Activated T-helper 17 cell treated with anti-CD3 and anti-CD28 coated beads, Interleukin-2, amount 50 U/mL, for 72 hours (primary cell): ENCODE data around the gene CHAC1. TPM values are rescaled to one million over a fixed set of nuclear protein-coding genes. Genes with fewer than 3 reads are reported as not detected.

Source experiments
- ATAC-seq: fragments of 150-1000 bp; cut with Tn5 transposase; replicated peaks from 2 replicates; pipeline ENCODE4 v1.10.0; 2021; ENCODE audit warnings: mild to moderate bottlenecking, moderate library complexity
- H3K27ac Mint-ChIP-seq: one replicate; pipeline ENCODE4 v1.8.0; 2022; ENCODE audit warnings: mixed read lengths
- H3K27me3 Mint-ChIP-seq: one replicate; pipeline ENCODE4 v1.8.0; 2022; ENCODE audit warnings: mixed read lengths
- H3K36me3 Mint-ChIP-seq: one replicate; pipeline ENCODE4 v1.8.0; 2022; ENCODE audit warnings: low read depth, mild to moderate bottlenecking, mixed read lengths
- H3K4me1 Mint-ChIP-seq: one replicate; pipeline ENCODE4 v1.8.0; 2022; ENCODE audit warnings: mixed read lengths
- H3K4me3 Mint-ChIP-seq: one replicate; pipeline ENCODE4 v1.8.0; 2022; ENCODE audit warnings: mild to moderate bottlenecking, mixed read lengths
- H3K9me3 Mint-ChIP-seq: one replicate; pipeline ENCODE4 v1.8.0; 2022; ENCODE audit warnings: mixed read lengths
- total RNA-seq, 2 donors: library from RNA; stranded (reverse); gene quantifications; one replicate each; pipeline ENCODE4 v1.2.3, GENCODE V29; 2022

The CHAC1 gene
- total RNA-seq, 2 donors from 2014 or later: 2.4 to 6.8 TPM

DNA sequence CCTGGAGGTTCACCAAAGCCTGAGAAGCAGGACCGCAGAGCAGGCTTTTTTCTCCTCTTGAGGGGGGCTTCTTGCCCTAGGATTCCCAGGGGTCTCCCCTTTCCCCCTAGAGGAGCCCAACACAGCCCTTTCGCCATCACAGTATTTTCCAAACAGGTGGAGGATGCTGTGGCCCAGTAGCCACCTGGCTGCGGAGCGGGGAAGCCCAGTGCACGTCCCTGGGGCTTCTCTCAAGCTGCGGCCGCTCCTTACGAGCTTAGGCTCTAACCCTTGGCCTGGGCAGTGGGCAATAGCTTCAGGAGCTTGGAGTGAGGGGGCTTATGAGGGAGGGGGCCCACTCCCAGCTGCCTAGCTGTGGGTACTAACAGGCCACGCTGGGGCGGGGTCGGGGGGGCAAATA, 35.7 kb upstream of the CHAC1 start:
- H3K4me3 Mint-ChIP-seq: no peak overlapping the region
- no peaks in the 10 kb centered on the region for H3K4me1 Mint-ChIP-seq
- H3K36me3 Mint-ChIP-seq: no peaks in the 10 kb centered on the region
- no peaks in the 10 kb centered on the region for H3K9me3 Mint-ChIP-seq
- H3K27me3 Mint-ChIP-seq: no peaks in the 10 kb centered on the region
- ATAC-seq: no peak
- H3K27ac Mint-ChIP-seq: no peak overlapping the region

DNA sequence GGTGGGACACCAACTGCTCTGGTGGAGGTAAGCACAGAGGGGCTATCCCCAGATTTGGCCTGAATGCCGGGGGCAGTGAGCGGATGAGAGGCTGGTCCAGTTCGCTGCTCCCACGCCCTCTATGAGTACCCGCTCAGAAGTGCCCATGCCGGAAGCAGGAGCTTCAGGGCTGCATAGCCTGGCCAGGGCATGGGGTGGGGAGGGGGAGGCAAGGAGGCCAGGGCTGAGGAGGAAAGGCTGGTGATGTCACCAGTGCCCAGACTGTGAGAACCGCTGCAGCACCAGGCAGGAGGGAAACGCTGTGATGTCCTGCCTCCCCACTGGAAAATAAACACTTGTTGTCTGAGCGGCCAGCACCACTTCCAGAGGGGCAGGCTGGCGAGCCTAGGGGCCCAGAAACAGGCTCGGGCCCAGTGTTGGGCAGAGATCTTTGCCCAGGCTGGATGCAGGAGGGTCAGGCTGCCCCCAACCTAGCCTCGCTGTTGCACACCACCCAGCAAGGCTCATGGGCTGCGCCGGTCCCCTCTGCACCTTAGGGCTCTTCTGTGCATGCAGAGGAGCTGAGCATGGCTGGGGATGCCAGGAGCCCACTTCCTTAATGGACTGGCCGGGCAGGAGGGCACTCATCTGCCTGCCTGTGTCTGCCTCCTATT, 35.0 kb upstream of the CHAC1 start:
- no peak overlapping the region for H3K4me3 Mint-ChIP-seq
- ATAC-seq: no peak
- no peaks in the 10 kb centered on the region for H3K9me3 Mint-ChIP-seq
- no peaks in the 10 kb centered on the region for H3K27me3 Mint-ChIP-seq
- no peaks in the 10 kb centered on the region for H3K4me1 Mint-ChIP-seq
- no peak overlapping the region for H3K27ac Mint-ChIP-seq
- no peaks in the 10 kb centered on the region for H3K36me3 Mint-ChIP-seq

DNA sequence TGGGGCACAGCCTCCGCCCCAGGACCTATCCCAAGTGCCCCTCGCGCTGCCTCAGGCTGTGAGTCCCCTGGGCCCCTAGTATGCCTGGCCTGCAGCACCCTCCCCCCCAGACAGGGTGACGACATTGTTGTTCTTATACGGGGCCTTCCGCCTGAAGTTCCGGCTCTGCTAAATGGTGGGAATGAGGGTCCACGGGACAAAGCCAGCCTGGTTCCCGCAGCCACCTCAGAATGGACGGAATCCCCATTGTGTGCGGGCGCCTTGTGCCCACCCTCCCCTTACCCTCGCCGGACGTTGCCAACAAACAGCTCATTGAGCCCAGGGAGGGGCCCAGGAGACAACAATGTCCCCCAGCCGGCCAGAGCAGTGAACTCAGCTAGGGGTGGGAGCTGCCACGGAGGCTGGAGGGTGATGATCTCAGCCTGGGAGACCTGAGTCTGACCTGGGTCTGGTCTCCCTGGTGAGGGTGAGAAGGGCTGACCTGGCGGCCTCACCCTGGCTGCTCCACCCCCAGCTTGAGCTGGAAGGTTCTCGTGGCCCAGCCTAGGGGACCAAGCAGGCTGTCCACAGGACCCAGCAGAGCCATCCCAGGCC, 34.4 kb upstream of the CHAC1 start:
- no peak for ATAC-seq
- H3K4me3 Mint-ChIP-seq: no peak overlapping the region
- no peak overlapping the region for H3K27ac Mint-ChIP-seq
- H3K27me3 Mint-ChIP-seq: no peaks in the 10 kb centered on the region
- no peaks in the 10 kb centered on the region for H3K9me3 Mint-ChIP-seq
- no peaks in the 10 kb centered on the region for H3K36me3 Mint-ChIP-seq
- no peaks in the 10 kb centered on the region for H3K4me1 Mint-ChIP-seq

DNA sequence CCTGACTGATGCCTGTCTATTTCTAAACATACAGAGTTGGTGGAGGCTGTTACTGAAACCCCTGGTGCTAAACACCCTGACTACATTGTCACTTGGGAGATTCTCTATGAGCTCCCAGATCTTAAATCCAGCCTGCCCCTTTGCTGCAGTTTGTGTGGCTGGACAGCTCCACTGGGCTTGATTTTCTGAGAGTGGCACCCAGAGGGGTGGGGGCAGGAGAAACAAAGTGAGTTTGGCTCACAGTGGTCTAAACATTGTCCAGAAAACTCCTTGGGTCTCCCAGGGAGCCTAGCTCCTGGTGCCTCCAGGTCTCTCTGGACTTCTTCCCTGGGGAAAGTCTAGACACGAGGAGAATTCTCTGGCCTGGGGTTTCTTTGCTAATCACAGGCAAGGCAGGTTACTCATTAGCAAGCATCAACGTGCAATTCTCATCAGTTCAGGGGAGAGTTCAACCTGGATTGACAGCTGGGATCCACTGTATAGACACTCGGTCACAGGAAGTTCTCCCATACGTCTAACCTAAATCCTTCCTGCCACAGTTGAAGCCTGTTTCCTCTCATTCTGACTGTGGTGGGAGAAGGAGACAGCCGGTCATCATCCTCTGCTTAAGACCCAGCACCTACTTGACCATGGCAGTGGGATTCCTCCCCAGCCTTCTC, 31.2 kb upstream of the CHAC1 start:
- Mint-ChIP-seq H3K27ac (no peak overlapping the region), H3K4me1 (no peaks in the 10 kb centered on the region), H3K4me3 (no peak overlapping the region), H3K27me3 (peaks cover 14% of the 10 kb centered on the region), H3K9me3 (no peaks in the 10 kb centered on the region), H3K36me3 (no peaks in the 10 kb centered on the region)
- ATAC-seq: no peak

DNA sequence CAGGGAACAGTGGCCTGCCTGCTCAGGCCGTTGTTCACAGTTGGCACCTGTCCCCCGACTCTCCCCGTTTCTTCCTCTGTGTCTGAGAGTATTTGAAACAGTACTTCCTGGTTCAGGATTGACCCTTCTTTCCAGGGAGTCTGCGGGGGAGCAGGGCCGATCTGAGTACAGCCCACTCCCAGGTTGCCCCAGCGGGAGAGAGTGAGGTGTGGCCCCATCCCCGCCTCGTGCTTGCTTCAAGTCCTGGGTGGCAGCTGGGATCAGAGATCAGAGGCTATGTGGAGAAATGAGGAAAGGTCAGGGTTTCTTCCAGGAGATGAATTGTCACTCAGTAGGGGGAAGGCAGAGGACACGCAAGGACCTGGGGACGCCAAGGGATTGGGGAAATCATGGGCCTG, 30.7 kb upstream of the CHAC1 start:
- H3K27ac Mint-ChIP-seq: no peak overlapping the region
- no peak overlapping the region for H3K4me3 Mint-ChIP-seq
- ATAC-seq: no peak
- H3K36me3 Mint-ChIP-seq: no peaks in the 10 kb centered on the region
- H3K27me3 Mint-ChIP-seq: peaks cover 17% of the 10 kb centered on the region
- no peaks in the 10 kb centered on the region for H3K4me1 Mint-ChIP-seq
- H3K9me3 Mint-ChIP-seq: no peaks in the 10 kb centered on the region

DNA sequence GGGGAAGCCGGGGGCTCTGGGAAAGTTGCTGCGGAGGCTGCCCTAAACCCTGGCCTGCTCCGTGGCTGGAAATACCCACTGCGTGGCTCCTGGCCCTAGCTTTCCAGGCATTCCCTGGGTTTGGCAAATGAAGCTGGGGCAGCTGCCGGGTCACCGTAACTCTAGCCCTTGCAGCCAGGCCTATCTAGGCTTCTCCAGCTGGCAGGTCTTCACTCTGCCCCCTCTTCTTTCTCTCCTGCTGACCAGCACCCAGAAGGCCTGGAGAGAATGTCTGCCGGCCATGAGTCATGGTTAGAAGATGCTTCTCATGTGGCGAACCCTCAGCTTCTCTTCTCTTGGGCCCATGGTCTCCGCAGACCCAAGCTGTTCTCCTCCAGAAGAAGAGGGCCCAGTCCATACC, 29.7 kb upstream of the CHAC1 start:
- H3K4me1 Mint-ChIP-seq: no peaks in the 10 kb centered on the region
- ATAC-seq: no peak
- H3K4me3 Mint-ChIP-seq: no peak overlapping the region
- H3K9me3 Mint-ChIP-seq: no peaks in the 10 kb centered on the region
- peaks cover 17% of the 10 kb centered on the region for H3K27me3 Mint-ChIP-seq
- H3K27ac Mint-ChIP-seq: no peak overlapping the region
- no peaks in the 10 kb centered on the region for H3K36me3 Mint-ChIP-seq

DNA sequence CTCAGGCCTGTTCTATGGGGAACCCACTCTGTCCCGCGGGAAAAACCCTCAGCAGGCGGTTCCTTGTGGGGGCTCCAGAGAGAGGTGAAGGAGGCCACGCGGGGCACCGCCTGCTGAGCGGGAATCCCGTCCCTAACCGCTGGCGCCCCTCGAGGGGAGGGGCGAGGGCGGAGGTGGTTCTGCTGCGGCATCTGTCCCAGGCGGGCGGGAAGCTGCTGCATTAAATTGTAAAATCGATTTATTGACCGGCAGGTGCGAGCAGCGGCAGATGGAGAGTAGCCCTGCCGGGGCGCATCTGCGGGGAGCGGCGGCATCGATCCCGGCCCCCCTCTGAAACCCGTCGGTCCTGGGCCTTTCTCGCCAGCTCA, 27.8 kb upstream of the CHAC1 start:
- Mint-ChIP-seq H3K4me1 (peaks cover 5% of the 10 kb centered on the region), H3K4me3 (peak overlapping the region; percentile 19), H3K27ac (no peak overlapping the region), H3K36me3 (no peaks in the 10 kb centered on the region), H3K9me3 (no peaks in the 10 kb centered on the region), H3K27me3 (peaks cover 29% of the 10 kb centered on the region)
- ATAC-seq: no peak

DNA sequence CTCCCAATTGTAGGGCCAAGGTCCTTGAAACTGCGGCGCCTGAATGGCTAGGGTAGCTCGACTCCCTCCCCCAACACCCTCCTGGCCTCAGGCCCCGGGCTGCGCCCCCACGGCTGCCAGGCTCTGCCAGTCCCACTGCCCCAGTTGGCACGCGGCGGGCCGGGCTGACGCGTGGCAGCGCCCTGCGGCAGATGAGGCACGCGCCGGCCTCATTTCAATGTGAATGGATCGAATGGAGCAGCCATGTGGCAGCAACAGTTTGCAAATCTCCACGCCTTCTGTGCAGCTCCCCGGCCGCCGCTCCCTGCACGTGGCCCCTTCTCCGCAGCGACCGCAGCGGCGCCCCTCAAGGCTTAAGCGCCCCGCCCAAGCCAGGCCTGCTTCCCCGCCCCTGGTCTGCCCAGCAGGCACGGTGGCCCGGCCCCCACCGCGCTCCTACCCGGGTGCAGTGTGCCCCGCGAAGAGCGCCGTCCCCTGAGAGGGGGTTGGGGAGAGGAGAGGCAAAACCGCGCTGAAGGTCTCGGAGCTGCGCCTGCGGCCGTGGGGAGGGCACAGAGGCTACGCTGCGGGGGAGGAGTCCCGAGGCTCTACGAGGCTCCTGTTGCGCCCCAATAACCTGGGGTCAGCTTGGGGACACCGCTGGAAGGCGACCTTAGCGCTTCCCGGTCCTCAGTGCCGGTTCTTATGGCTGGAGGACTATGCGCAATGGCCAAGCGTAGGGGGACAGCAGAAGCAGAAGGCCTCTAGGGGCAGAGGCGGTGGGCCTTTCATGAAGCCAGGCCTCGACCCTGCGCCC, 27.2 kb upstream of the CHAC1 start:
- no peak overlapping the region for H3K27ac Mint-ChIP-seq
- peak; percentile 9 for ATAC-seq
- peaks cover 7% of the 10 kb centered on the region for H3K4me1 Mint-ChIP-seq
- peaks cover 34% of the 10 kb centered on the region for H3K27me3 Mint-ChIP-seq
- H3K4me3 Mint-ChIP-seq: peak overlapping the region; percentile 75
- no peaks in the 10 kb centered on the region for H3K9me3 Mint-ChIP-seq
- H3K36me3 Mint-ChIP-seq: no peaks in the 10 kb centered on the region

DNA sequence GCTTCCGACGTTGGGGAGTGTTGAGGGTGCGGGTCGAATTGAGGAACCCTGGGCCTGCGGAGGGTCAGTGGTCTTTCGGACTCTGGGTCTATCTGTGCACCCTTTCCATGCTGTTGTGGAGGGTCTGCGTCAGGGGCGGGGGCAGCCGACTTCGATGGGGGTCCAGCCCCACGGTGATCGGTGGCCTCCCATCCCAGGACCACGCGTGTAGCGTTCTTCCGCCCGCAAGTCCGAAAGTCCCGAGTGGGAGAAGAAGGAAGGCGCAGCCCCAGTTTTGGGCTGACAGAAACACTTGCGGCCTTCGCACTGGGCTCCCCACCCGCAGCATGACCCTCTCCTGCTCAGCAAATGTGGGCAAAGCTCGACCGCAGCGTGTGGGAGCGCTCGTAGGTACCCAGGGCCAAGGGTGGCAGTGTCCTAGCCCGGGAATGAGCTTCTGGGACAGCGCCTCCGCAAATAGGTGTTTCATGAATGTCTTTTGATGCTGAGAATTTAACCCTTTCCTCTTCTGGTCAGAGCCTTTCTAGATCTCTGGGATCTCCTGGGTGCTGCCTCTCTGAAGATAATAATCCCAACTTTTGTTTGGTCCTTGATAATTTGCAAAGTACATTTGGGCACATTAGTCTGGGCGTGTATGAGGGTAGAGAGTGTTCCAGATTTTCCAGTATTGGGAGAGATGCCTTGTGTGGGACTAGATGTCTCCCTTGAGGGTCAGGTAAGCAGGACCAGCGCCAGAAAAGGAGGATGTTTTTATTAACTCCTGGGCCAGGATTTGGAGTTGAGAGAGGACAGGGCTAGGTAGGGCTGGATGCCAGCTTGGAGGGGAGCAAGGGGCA, 26.4 kb upstream of the CHAC1 start:
- Mint-ChIP-seq H3K36me3 (no peaks in the 10 kb centered on the region), H3K9me3 (no peaks in the 10 kb centered on the region), H3K4me3 (peak overlapping the region; percentile 75), H3K4me1 (peaks cover 7% of the 10 kb centered on the region), H3K27ac (no peak overlapping the region), H3K27me3 (peaks cover 38% of the 10 kb centered on the region)
- no peak for ATAC-seq

DNA sequence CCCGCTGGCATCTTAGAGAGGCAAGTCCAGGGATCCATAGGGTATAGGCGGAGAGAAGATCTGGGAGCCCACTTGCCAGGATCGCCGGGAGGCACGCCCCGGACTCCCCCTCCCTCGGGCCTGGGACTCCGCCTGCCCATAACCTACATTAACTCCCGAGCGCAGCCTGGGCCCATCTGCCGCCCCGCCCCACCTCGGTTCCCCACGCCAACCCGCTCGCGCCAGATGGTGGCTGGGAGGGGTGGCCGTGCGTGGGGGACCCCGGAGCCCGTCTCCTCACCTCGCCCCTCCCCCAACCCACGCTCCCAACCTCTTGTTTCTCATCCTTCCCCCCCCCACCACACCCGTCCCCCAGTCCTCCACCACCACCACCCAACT, 25.8 kb upstream of the CHAC1 start:
- Mint-ChIP-seq H3K4me1 (peaks cover 7% of the 10 kb centered on the region), H3K27me3 (peaks cover 38% of the 10 kb centered on the region), H3K36me3 (no peaks in the 10 kb centered on the region), H3K9me3 (no peaks in the 10 kb centered on the region), H3K27ac (no peak overlapping the region), H3K4me3 (peak overlapping the region; percentile 75)
- ATAC-seq: no peak

DNA sequence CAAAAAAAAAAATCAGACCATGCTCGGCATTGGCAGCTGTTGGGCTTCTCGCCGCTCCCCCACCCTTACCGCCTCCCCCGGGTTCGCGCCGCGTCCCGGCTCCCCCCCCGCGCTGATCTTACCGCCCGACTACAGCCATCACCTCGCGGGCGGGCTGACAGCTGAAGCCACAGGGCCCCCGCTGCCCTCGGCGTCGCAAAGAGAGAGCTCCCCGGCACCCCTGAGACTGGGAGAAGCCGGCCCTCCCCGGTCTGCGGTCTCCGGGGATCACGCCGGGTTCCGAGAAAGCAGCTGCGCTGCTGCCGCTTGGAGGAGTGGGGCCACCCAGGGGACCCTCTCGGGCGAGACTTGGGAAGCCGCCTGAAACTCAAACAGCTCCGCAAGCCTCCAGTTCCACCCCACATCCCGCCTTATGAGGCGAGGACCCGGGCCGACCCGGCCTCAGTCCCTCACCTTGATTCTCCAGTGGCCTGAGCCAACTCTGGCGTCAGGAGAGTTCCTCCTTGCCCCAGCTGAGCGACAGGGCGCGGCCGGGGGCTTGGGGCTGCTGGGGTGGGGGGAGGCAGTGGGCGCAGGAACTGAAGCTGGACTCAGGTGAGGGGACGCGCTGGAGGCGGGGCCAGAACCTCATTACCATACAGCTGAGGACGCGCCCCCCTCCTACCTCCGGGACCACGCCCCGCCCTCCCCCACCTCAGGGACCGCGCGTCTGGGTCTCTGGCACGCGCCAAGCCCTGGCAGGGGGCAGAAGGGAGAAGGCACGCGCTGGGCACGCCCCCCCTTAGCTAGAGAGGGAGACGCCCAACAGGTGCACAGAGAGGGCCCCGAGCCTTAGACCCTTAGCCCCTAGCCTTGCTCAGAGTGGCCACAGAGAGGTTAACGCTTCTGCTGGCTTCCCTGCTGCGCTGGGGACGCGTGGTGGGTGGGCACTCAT, 25.1 kb upstream of the CHAC1 start:
- Mint-ChIP-seq H3K4me3 (peak overlapping the region; percentile 75), H3K27me3 (peaks cover 38% of the 10 kb centered on the region), H3K9me3 (no peaks in the 10 kb centered on the region), H3K4me1 (peaks cover 7% of the 10 kb centered on the region), H3K36me3 (no peaks in the 10 kb centered on the region), H3K27ac (no peak overlapping the region)
- no peak for ATAC-seq

DNA sequence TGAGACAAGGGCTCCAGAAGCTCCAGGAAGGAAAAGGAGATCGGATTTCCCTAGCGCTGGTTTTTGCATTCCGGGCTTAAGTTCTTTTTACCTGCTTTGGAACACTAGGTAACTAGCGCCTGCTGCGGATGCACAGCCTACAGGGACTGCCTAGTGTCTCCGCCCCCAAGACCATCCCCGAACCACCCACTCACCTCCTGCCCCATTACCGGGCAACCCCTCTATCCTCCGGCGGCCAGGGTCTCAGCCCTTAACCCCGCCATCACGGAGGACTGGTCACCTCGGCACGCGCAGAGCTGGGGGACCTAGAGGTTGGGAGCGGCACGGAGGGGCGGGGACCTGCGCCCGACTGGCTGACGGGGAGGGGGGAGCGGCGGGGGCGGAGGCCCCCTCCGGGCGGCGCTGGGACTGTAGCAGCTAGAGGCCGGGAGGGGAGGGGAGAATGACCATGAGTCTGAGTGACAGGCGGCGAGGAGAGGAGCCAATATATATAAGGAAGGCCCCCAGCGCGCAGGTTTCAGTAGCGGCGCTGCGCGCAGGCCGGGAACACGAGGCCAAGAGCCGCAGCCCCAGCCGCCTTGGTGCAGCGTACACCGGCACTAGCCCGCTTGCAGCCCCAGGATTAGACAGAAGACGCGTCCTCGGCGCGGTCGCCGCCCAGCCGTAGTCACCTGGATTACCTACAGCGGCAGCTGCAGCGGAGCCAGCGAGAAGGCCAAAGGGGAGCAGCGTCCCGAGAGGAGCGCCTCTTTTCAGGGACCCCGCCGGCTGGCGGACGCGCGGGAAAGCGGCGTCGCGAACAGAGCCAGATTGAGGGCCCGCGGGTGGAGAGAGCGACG, 24.2 kb upstream of the CHAC1 start, which contains the start of gene DLL4:
DLL4 (plus strand) TSS at position 520 of the 839 bp plus-strand sequence. CDS start 329 bp downstream, outside the sequence.
- Mint-ChIP-seq H3K9me3 (no peaks in the 10 kb centered on the region), H3K4me3 (peak within 1 kb of the TSS; percentile 75), H3K27me3 (peaks cover 43% of the 10 kb centered on the region), H3K27ac (no peak within 1 kb of the TSS), H3K36me3 (no peaks in the 10 kb centered on the region), H3K4me1 (peaks cover 7% of the 10 kb centered on the region)
- peak; percentile 26 for ATAC-seq
